Endothelial cell of umbilical vein (primary cell): ENCODE measurements around the gene TOM1L2. TPM values are rescaled to one million over a fixed set of nuclear protein-coding genes. Genes with fewer than 3 reads are reported as not detected.

Source experiments
- BruUV-seq: library from RNA; stranded (reverse); fragments of 400-500 nt; replicated peaks from 2 replicates; lab custom pipeline; 2021; lab: Mats Ljungman, UMichigan
- CTCF ChIA-PET: fragments of 300-600, 350-600 bp; sonication (Branson Sonifier 250); formaldehyde crosslinking; loops from one replicate; lab custom pipeline; 2021; ENCODE audit warnings: antibody characterized with exemption, inconsistent platforms; lab: Charles Lee
- POLR2A ChIA-PET: fragments of 300-600, 350-600 bp; sonication (Branson Sonifier 250); formaldehyde crosslinking; loops from one replicate; lab custom pipeline; 2021; ENCODE audit warnings: antibody characterized with exemption, inconsistent platforms; lab: Charles Lee
- DNase-seq: peaks from one replicate; pipeline ENCODE4 v3.0.0-alpha.2; 2011; ENCODE audit warnings: low read depth, low spot score
- FAIRE-seq: peaks from 2 replicates; lab custom pipeline; 2011; peaks lifted over from hg19 to GRCh38; lab: Jason Lieb, UNC
- H2AFZ ChIP-seq: 2 replicates; pipeline ENCODE4 v1.6.0; 2012; ENCODE audit warnings: low read depth, low read length, control low read depth, inconsistent platforms
- H3K27ac ChIP-seq: 2 replicates; pipeline ENCODE4 v1.5.1; 2011; ENCODE audit warnings: low read depth, mild to moderate bottlenecking, control low read depth, low read length, moderate library complexity; ENCODE audit not compliant: insufficient read depth
- H3K27me3 ChIP-seq, 2 experiments: 2 replicates each; pipeline versions ENCODE4 v1.6.0 to v1.6.1; 2011; ENCODE audit warnings: low read length in 2 of 2, mixed read lengths in 1 of 2; ENCODE audit not compliant: control insufficient read depth in 2 of 2, insufficient read depth in 2 of 2
- H3K36me3 ChIP-seq, 2 experiments: 2 replicates in 1 of 2; 3 replicates in 1 of 2; pipeline ENCODE4 v1.5.1; 2011; ENCODE audit warnings: low read length in 2 of 2, mild to moderate bottlenecking in 1 of 2, moderate library complexity in 1 of 2; ENCODE audit not compliant: control insufficient read depth in 2 of 2, insufficient read depth in 2 of 2; ENCODE audit errors: extremely low read depth in 1 of 2
- H3K4me1 ChIP-seq: 3 replicates; pipeline ENCODE4 v1.5.1; 2011; ENCODE audit warnings: mild to moderate bottlenecking, low read length; ENCODE audit not compliant: control insufficient read depth, insufficient read depth; ENCODE audit errors: extremely low read depth
- H3K4me2 ChIP-seq: 2 replicates; pipeline ENCODE4 v1.6.1; 2011; ENCODE audit warnings: low read length, control low read depth, mixed read lengths; ENCODE audit not compliant: insufficient read depth
- H3K4me3 ChIP-seq, 3 experiments: fragments of 200-600 bp in 1 of 3; sonication (generic), shearing (Covaris generic) in 1 of 3; replicated peaks in 1 of 3; 2 replicates each; pipeline ENCODE4 v1.5.1; 2011 to 2016; ENCODE audit warnings: control low read depth in 3 of 3, low read length in 3 of 3, mild to moderate bottlenecking in 2 of 3, inconsistent platforms in 1 of 3, low read depth in 1 of 3, moderate library complexity in 1 of 3; ENCODE audit not compliant: insufficient read depth in 1 of 3
- H3K79me2 ChIP-seq: 2 replicates; pipeline ENCODE4 v1.6.0; 2012; ENCODE audit warnings: low read length, inconsistent platforms; ENCODE audit not compliant: control insufficient read depth, insufficient read depth
- H3K9ac ChIP-seq: replicated peaks from 2 replicates; pipeline ENCODE3; 2011; ENCODE audit warnings: low read length, control low read depth; ENCODE audit not compliant: insufficient read depth; ENCODE audit errors: extremely low read depth
- H3K9me1 ChIP-seq: replicated peaks from 3 replicates; pipeline ENCODE4 v1.6.0; 2011; ENCODE audit warnings: mild to moderate bottlenecking, low read length; ENCODE audit not compliant: control insufficient read depth, insufficient read depth; ENCODE audit errors: extremely low read depth
- H3K9me3 ChIP-seq: replicated peaks from 2 replicates; pipeline ENCODE4 v1.5.1; 2012; ENCODE audit warnings: low read length, inconsistent platforms; ENCODE audit not compliant: control insufficient read depth, insufficient read depth
- H4K20me1 ChIP-seq: replicated peaks from 2 replicates; pipeline ENCODE3; 2011; ENCODE audit warnings: mild to moderate bottlenecking, low read length; ENCODE audit not compliant: control insufficient read depth, insufficient read depth; ENCODE audit errors: extremely low read depth
- EZH2 ChIP-seq: IDR thresholded peaks from 2 replicates; pipeline ENCODE4 v1.6.1; 2012; ENCODE audit warnings: borderline replicate concordance, low read depth, mild to moderate bottlenecking, moderate library complexity, low read length, inconsistent platforms; ENCODE audit not compliant: severe bottlenecking
- FOS ChIP-seq: IDR thresholded peaks from 2 replicates; pipeline ENCODE4 v1.6.1; 2011; ENCODE audit warnings: mild to moderate bottlenecking, low read length, moderate library complexity, borderline replicate concordance; ENCODE audit not compliant: insufficient read depth
- GATA2 ChIP-seq: IDR thresholded peaks from 2 replicates; pipeline ENCODE4 v1.7.0; 2011; ENCODE audit warnings: low read depth, mild to moderate bottlenecking, moderate library complexity, mixed read lengths, low read length; ENCODE audit not compliant: insufficient read length, insufficient read depth
- JUN ChIP-seq: IDR thresholded peaks from 2 replicates; pipeline ENCODE4 v1.6.1; 2011; ENCODE audit warnings: borderline replicate concordance, low read depth; ENCODE audit not compliant: insufficient read length, insufficient read depth
- MYC ChIP-seq: IDR thresholded peaks from one replicate; pipeline ENCODE4 v1.6.1; 2011; ENCODE audit warnings: mild to moderate bottlenecking, low read depth, low read length
- POLR2A ChIP-seq: IDR thresholded peaks from 2 replicates; pipeline ENCODE4 v1.6.1; 2012; ENCODE audit warnings: low read depth, mild to moderate bottlenecking, control low read depth, low read length
- POLR2AphosphoS5 ChIP-seq: IDR thresholded peaks from 2 replicates; pipeline ENCODE4 v1.6.1; 2012; ENCODE audit warnings: low read depth, mild to moderate bottlenecking, control low read depth, low read length, moderate library complexity; ENCODE audit not compliant: insufficient read depth
- dilution Hi-C: fragments of 300-500 bp; cut with MboI; formaldehyde crosslinking; loops from one replicate; pipeline ENCODE4 v1.15.0; 2019; ENCODE audit warnings: low sequenced_read_pairs; ENCODE audit not compliant: extremely low pct_ligation_motif_present
- intact Hi-C: fragments of 100-400 bp; cut with micrococcal nuclease; formaldehyde crosslinking; loops from one replicate; pipeline ENCODE4 v1.10.0; 2022
- polyA plus RNA-seq, 4 experiments: library from polyadenylated mRNA; depleted of rRNA in 3 of 4; stranded (reverse) in 3 of 4; unstranded in 1 of 4; fragments of >200 nt; gene quantifications; 2 replicates each; pipeline versions ENCODE4 v1.2.1 to v1.2.3, GENCODE V29; 2011 to 2012; ENCODE audit warnings: missing spikeins in 1 of 4
- total RNA-seq: library from RNA; stranded (reverse); gene quantifications from 2 replicates; pipeline ENCODE4 v1.2.3, GENCODE V29; 2021
- TF ChIP-seq, protein P1 (sequence below), 2 donors: IDR thresholded peaks; 1 replicate in 1 of 2; 2 replicates in 1 of 2; pipeline ENCODE4 v1.5.1; 2011; ENCODE audit warnings: low read length in 2 of 2, mild to moderate bottlenecking in 2 of 2, moderate library complexity in 2 of 2, control low read depth in 1 of 2, inconsistent platforms in 1 of 2, low read depth in 1 of 2; ENCODE audit not compliant: insufficient read depth in 1 of 2; ENCODE audit errors: extremely low read depth in 1 of 2
- TF ChIP-seq, protein P2 (sequence below): IDR thresholded peaks from 2 replicates; pipeline ENCODE4 v1.6.1; 2011; ENCODE audit not compliant: insufficient read depth, insufficient read length

Gene TOM1L2
- total and polyA plus RNA-seq, 2 donors (not counting 3 experiments of a cell fraction or from before 2014, with no cell fraction given): 31.7 to 37.6 TPM

DNA sequence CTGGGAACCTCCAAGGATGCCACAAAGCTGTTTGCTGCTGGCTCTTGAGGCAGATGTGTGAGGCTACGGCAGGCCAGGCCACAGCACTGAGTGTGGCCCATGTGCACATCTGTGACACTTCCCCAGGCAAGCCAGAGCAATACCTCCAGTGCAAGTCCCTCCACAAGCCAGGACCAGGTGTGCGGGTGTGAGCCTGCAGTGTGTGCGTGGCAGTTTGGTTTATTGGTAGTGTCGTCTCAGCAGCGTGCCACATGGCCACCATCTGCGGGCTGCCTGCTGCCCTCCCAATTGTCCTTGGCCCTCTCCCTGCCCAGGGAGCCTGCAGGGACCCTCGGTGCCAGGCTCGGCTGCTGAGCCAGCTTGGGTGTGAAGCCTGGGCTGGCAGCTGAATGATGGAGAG lies 125.6 kb downstream of the TOM1L2 start:
- Histone ChIP-seq H3K9me3 (no peaks in the 10 kb centered on the region), H2AFZ (no peak overlapping the region), H3K9ac (no peak overlapping the region), H3K9me1 (no peaks in the 10 kb centered on the region), H3K27me3 (no peaks in the 10 kb centered on the region), H3K4me3 (no peak overlapping the region), H3K36me3 (peaks cover 0 to 7% of the 10 kb centered on the region in 2 experiments), H3K27ac (no peak overlapping the region), H3K4me2 (no peak overlapping the region), H3K79me2 (no peaks in the 10 kb centered on the region), H3K4me1 (peaks cover 7% of the 10 kb centered on the region), H4K20me1 (no peaks in the 10 kb centered on the region)
- TF ChIP-seq EZH2: no peak
- no peak for TF ChIP-seq POLR2AphosphoS5
- TF ChIP-seq, protein P1, sequence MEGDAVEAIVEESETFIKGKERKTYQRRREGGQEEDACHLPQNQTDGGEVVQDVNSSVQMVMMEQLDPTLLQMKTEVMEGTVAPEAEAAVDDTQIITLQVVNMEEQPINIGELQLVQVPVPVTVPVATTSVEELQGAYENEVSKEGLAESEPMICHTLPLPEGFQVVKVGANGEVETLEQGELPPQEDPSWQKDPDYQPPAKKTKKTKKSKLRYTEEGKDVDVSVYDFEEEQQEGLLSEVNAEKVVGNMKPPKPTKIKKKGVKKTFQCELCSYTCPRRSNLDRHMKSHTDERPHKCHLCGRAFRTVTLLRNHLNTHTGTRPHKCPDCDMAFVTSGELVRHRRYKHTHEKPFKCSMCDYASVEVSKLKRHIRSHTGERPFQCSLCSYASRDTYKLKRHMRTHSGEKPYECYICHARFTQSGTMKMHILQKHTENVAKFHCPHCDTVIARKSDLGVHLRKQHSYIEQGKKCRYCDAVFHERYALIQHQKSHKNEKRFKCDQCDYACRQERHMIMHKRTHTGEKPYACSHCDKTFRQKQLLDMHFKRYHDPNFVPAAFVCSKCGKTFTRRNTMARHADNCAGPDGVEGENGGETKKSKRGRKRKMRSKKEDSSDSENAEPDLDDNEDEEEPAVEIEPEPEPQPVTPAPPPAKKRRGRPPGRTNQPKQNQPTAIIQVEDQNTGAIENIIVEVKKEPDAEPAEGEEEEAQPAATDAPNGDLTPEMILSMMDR (IDR thresholded peaks at IDR 0.05; ENCODE audit: extremely low read depth in 1 of 2, insufficient read depth in 1 of 2, low read depth in 1 of 2, low read length in 2 of 2): no peak
- no peak for TF ChIP-seq POLR2A
- no peak for TF ChIP-seq MYC
- TF ChIP-seq GATA2: no peak
- TF ChIP-seq FOS: no peak
- no peak for TF ChIP-seq JUN
- TF ChIP-seq, protein P2, sequence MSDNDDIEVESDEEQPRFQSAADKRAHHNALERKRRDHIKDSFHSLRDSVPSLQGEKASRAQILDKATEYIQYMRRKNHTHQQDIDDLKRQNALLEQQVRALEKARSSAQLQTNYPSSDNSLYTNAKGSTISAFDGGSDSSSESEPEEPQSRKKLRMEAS: no peak
- no peak for FAIRE-seq
- ChIA-PET CTCF (interaction anchor here (1.4 to 4.9 kb wide), 2 partner anchors 10 to 14 kb away, joined by 4 to 23 read pairs; partner anchors contain the start of gene SREBF1), POLR2A (no interaction called here)
- intact Hi-C loops (no loop called here), dilution Hi-C loops (no loop called here)
- BruUV-seq: no TSS peak
- DNase-seq: no peak
